ENCODE measurements around the gene SHLD1.

The SHLD1 gene

GRCh38 chr20:5820738-5821137 lies 70.5 kb downstream of the SHLD1 start:
- DNase-seq (ENCODE audit: low read depth in 2 of 2), result no peak

GRCh38 chr20:5821627-5822215 lies 71.5 kb downstream of the SHLD1 start:
- no peak for DNase-seq (ENCODE audit: low read depth in 2 of 2)

GRCh38 chr20:5822569-5822968 lies 72.4 kb downstream of the SHLD1 start:
- DNase-seq (ENCODE audit: low read depth in 2 of 2), result no peak

GRCh38 chr20:5825130-5825719 lies 75.0 kb downstream of the SHLD1 start:
- no peak for DNase-seq (ENCODE audit: low read depth in 2 of 2)

GRCh38 chr20:5827098-5827853 lies 77.1 kb downstream of the SHLD1 start:
- no peak for DNase-seq (ENCODE audit: low read depth in 2 of 2)

GRCh38 chr20:5827861-5828260 lies 77.7 kb downstream of the SHLD1 start:
- DNase-seq (ENCODE audit: low read depth in 2 of 2), result no peak

- no peak for DNase-seq (ENCODE audit: low read depth in 2 of 2)
Measured at GRCh38 chr20:5829241-5829809, 79.1 kb downstream of the SHLD1 start.

GRCh38 chr20:5831539-5832237 lies 81.5 kb downstream of the SHLD1 start:
- no peak for DNase-seq (ENCODE audit: low read depth in 2 of 2)

GRCh38 chr20:5833309-5833941 lies 83.2 kb downstream of the SHLD1 start:
- no peak for DNase-seq (ENCODE audit: low read depth in 2 of 2)

GRCh38 chr20:5834436-5835005 lies 84.3 kb downstream of the SHLD1 start:
- DNase-seq (ENCODE audit: low read depth in 2 of 2), result no peak

GRCh38 chr20:5835321-5835821 lies 85.2 kb downstream of the SHLD1 start:
- no peak for DNase-seq (ENCODE audit: low read depth in 2 of 2)

GRCh38 chr20:5835871-5836270 lies 85.7 kb downstream of the SHLD1 start:
- no peak for DNase-seq (ENCODE audit: low read depth in 2 of 2)

GRCh38 chr20:5836569-5836968 lies 86.4 kb downstream of the SHLD1 start:
- no peak for DNase-seq (ENCODE audit: low read depth in 2 of 2)

- no peak for DNase-seq (ENCODE audit: low read depth in 2 of 2)
Measured at GRCh38 chr20:5840411-5841002, 90.3 kb downstream of the SHLD1 start.

GRCh38 chr20:5841522-5841921 lies 91.3 kb downstream of the SHLD1 start:
- DNase-seq (ENCODE audit: low read depth in 2 of 2), result no peak

- no peak for DNase-seq (ENCODE audit: low read depth in 2 of 2)
Measured at GRCh38 chr20:5842465-5842864, 92.3 kb downstream of the SHLD1 start.

GRCh38 chr20:5843054-5843592 lies 92.9 kb downstream of the SHLD1 start:
- no peak for DNase-seq (ENCODE audit: low read depth in 2 of 2)

GRCh38 chr20:5844063-5844681 lies 94.0 kb downstream of the SHLD1 start:
- peak; percentile 19 to 25 for DNase-seq (ENCODE audit: low read depth in 2 of 2)

- no peak for DNase-seq (ENCODE audit: low read depth in 2 of 2)
Measured at GRCh38 chr20:5845681-5846615, 95.7 kb downstream of the SHLD1 start.

Data from stimulated activated CD4-positive, alpha-beta T cell treated with anti-CD3 and anti-CD28 coated beads, Interleukin-1b, Interleukin-23, amount 100 ng/mL, for 4 hours (primary cell).